ENCODE data around the gene HSF2BP. TPM values are rescaled to one million over a fixed set of nuclear protein-coding genes. Genes with fewer than 3 reads are reported as not detected.

The HSF2BP gene
- total RNA-seq, 1 experiment from 2014 or later: 1.5 TPM

GRCh38 chr21:43623588-43623987, 35.7 kb downstream of the HSF2BP start:
- no CpG with 5 or more reads among the region's 2 CpGs for WGBS (ENCODE audit: extremely low coverage, insufficient read length, low lambda C conversion rate)
- H3K4me3 Mint-ChIP-seq: no peak overlapping the region
- H3K79me2 ChIP-seq (ENCODE audit: insufficient read depth, low read length): no peaks in the 10 kb centered on the region
- no peaks in the 10 kb centered on the region for H3K27me3 ChIP-seq (ENCODE audit: insufficient read depth, low read length)
- peaks cover 16 to 22% of the 10 kb centered on the region in 2 experiments for H3K9me3 Mint-ChIP-seq
- no peak overlapping the region for H3K27ac ChIP-seq (ENCODE audit: insufficient read length, low read depth, low read length)
- H3K4ac ChIP-seq (ENCODE audit: low read depth, low read length): no peak overlapping the region
- H3K4me2 ChIP-seq (ENCODE audit: insufficient read depth, insufficient read length, low read length): no peak overlapping the region
- no peak overlapping the region for H3T11ph ChIP-seq (ENCODE audit: low read length)
- H3K9ac ChIP-seq (ENCODE audit: extremely low read depth, insufficient read length, low read length): no peak overlapping the region
- no peak overlapping the region for H2BK120ac ChIP-seq (ENCODE audit: low read depth, low read length, poor library complexity, severe bottlenecking)
- no peaks in the 10 kb centered on the region for H3K4me1 Mint-ChIP-seq
- no peak overlapping the region for H2BK15ac ChIP-seq (ENCODE audit: low read depth, low read length)
- no peak overlapping the region for H2BK12ac ChIP-seq (ENCODE audit: insufficient read length, low read depth, low read length)
- H2BK5ac ChIP-seq (ENCODE audit: insufficient read length, low read length): no peak overlapping the region
- no peak overlapping the region for H3K14ac ChIP-seq (ENCODE audit: insufficient read depth, low read length)
- no peak overlapping the region for H3K18ac ChIP-seq (ENCODE audit: insufficient read length, low read depth, low read length)
- no peaks in the 10 kb centered on the region for H3K9me3 ChIP-seq (ENCODE audit: control insufficient read depth, low read depth, low read length)
- no peaks in the 10 kb centered on the region for H4K20me1 ChIP-seq (ENCODE audit: control insufficient read depth, insufficient read depth, insufficient read length)
- TF ChIP-seq CTCF (conservative IDR thresholded peaks at IDR 0.05): no peak
- DNase-seq: no peak
- H3K23ac ChIP-seq (ENCODE audit: insufficient read length, low read depth, low read length): no peak overlapping the region
- H2BK20ac ChIP-seq (ENCODE audit: low read depth, low read length, poor library complexity, severe bottlenecking): no peak overlapping the region
- H2AK5ac ChIP-seq (ENCODE audit: insufficient read length, low read length): no peak overlapping the region
- H4K8ac ChIP-seq (replicated peaks; ENCODE audit: insufficient read length, low read depth, low read length): no peak overlapping the region
- H3K27ac Mint-ChIP-seq: no peak overlapping the region
- no peak overlapping the region for H4K5ac ChIP-seq (ENCODE audit: insufficient read length, low read depth, low read length)
- H3K36me3 Mint-ChIP-seq (ENCODE audit: insufficient read depth in 1 of 3, low read depth in 3 of 3): peaks cover 9 to 10% (median 9%) of the 10 kb centered on the region in 3 experiments
- H3K4me1 ChIP-seq (ENCODE audit: insufficient read depth, low read length): no peaks in the 10 kb centered on the region
- H2AFZ ChIP-seq (ENCODE audit: low read length): no peak overlapping the region
- no peaks in the 10 kb centered on the region for H3K23me2 ChIP-seq (ENCODE audit: insufficient read length, low read depth, low read length, poor library complexity, severe bottlenecking)
- no peak overlapping the region for H4K91ac ChIP-seq (ENCODE audit: insufficient read length, low read depth, low read length)
- no peaks in the 10 kb centered on the region for H3K79me1 ChIP-seq (ENCODE audit: insufficient read depth, low read depth, low read length, poor library complexity, severe bottlenecking)
- H3K27me3 Mint-ChIP-seq (ENCODE audit: low read depth): no peaks in the 10 kb centered on the region
- H3K56ac ChIP-seq (ENCODE audit: insufficient read length, low read depth, low read length): no peak overlapping the region
